ENCODE measurements around the gene CPSF4L.

Gene CPSF4L

DNA sequence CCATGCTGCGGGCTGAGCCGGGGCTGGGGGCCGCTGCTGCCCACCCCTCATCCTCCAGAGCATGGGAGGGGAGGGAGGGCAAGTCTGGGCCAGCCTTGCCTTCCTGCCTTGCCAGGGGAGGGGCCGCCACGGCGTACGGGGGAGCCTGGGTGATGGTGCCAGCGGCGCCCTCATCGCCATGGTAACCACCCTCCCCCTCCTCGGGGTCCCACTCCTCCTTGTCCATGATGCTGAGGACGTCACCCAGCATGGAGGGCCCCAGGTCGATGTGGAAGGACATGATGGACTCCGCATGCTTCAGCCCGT lies 23.9 kb upstream of the CPSF4L start (continued):
- TF ChIP-seq ZNF623 (tag by site-specific recombination; IDR thresholded peaks at IDR 0.05) (no peak), ZBTB17 (tag by site-specific recombination; IDR thresholded peaks at IDR 0.05) (no peak)

DNA sequence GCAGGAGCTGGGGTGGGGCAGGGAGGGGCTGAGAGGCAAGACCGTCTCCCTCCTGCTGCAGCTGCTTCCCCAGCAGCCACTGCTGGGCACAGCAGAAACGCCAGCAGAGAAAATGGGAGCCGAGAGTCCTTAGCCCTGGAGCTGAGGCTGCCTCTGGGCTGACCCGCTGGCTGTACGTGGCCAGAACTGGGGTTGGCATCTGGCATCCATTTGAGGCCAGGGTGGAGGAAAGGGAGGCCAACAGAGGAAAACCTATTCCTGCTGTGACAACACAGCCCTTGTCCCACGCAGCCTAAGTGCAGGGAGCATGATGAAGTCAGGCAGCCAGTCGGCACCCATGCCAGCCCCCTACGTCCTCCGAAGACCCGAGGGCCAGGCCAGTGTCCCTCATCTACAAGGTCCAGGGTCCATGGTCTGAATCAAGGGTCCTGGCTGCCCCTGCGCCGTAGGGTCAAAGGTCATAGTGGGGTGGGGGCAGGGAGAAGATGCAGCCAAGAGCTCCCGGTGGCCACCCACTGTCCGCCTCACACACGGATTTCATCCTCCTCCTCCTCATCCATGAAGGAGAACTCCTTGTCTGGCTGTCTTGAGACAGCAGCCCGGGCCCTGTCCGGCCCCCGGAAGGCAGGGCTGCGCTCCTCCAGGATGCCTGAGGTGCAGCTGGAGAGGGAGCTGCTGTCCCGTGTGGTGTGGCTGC lies 23.4 kb upstream of the CPSF4L start:
- Histone ChIP-seq H3K9me3 (ENCODE audit: control insufficient read depth, insufficient read depth, low read depth, low read length) (no peaks in the 10 kb centered on the region), H3K27ac (ENCODE audit: extremely low read depth, low read depth, low read length) (no peak overlapping the region; the same call in 1 of the 2 replicates), H3K36me3 (ENCODE audit: control insufficient read depth in 2 of 2, insufficient read depth in 1 of 2, low read length in 2 of 2) (peaks cover 0 to 23% of the 10 kb centered on the region in 2 experiments; a peak in 1 of 3 replicates), H3K4me3 (ENCODE audit: low read depth, low read length) (no peak overlapping the region), H3K4me1 (ENCODE audit: control insufficient read depth, insufficient read depth, low read length) (peaks cover 10% of the 10 kb centered on the region)
- ChIA-PET CTCF (interaction anchor here (0.5 to 1.0 kb wide), 2 partner anchors 26 to 730 kb away, joined by 4 to 5 read pairs; no protein-coding TSS in a partner anchor), POLR2A (interaction anchor here (1.2 kb wide), 1 partner anchor 26 kb away, joined by 5 read pairs; no protein-coding TSS in a partner anchor)
- peak; percentile 23; the same call in 1 of the 2 replicates for TF ChIP-seq ZNF341 (tag by site-specific recombination; IDR thresholded peaks at IDR 0.05; ENCODE audit: low read depth)
- TF ChIP-seq ZNF600 (tag by site-specific recombination; IDR thresholded peaks at IDR 0.05), result peak; percentile 28; the same call in 1 of the 2 replicates
- TF ChIP-seq EGR2 (tag by site-specific recombination; IDR thresholded peaks at IDR 0.05; ENCODE audit: low read depth), result 0 out of 2 replicates have a peak, but pooled peaks have one; percentile 5
- TF ChIP-seq ZIC2 (tag by site-specific recombination; IDR thresholded peaks at IDR 0.05), result peak; percentile 44; the same call in 1 of the 2 replicates
- TF ChIP-seq ZNF514 (tag by site-specific recombination; IDR thresholded peaks at IDR 0.05), result no peak
- TF ChIP-seq, protein P1, sequence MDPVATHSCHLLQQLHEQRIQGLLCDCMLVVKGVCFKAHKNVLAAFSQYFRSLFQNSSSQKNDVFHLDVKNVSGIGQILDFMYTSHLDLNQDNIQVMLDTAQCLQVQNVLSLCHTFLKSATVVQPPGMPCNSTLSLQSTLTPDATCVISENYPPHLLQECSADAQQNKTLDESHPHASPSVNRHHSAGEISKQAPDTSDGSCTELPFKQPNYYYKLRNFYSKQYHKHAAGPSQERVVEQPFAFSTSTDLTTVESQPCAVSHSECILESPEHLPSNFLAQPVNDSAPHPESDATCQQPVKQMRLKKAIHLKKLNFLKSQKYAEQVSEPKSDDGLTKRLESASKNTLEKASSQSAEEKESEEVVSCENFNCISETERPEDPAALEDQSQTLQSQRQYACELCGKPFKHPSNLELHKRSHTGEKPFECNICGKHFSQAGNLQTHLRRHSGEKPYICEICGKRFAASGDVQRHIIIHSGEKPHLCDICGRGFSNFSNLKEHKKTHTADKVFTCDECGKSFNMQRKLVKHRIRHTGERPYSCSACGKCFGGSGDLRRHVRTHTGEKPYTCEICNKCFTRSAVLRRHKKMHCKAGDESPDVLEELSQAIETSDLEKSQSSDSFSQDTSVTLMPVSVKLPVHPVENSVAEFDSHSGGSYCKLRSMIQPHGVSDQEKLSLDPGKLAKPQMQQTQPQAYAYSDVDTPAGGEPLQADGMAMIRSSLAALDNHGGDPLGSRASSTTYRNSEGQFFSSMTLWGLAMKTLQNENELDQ (tag by site-specific recombination; IDR thresholded peaks at IDR 0.05; ENCODE audit: low read depth), result no peak

DNA sequence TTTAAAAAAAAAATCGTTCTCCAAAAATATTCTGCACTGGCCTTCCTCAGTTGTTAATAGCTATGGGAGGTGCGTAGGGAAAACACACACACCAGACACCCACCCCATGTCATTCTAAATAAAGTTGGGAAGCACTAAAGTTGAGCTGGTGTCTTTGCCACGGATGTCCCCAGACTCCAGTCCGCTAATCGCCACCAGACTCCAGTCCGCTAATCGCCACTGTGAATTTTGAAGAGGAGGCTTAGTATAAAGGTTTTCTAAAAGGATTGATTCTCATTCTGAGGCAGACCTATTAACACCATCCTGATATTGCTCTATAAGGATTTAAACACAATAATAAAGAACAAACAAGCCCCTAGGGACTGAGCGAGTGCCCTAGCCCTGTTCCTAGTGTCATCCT lies 22.7 kb upstream of the CPSF4L start:
- no peaks in the 10 kb centered on the region for H3K9me3 ChIP-seq (ENCODE audit: control insufficient read depth, insufficient read depth, low read depth, low read length)
- H3K4me1 ChIP-seq (ENCODE audit: control insufficient read depth, insufficient read depth, low read length), result peaks cover 10% of the 10 kb centered on the region
- CTCF ChIA-PET, result interaction anchor here (0.5 to 1.0 kb wide), 2 partner anchors 27 to 729 kb away, joined by 4 to 5 read pairs; no protein-coding TSS in a partner anchor
- H3K27ac ChIP-seq (ENCODE audit: extremely low read depth, low read depth, low read length), result no peak overlapping the region
- no peak overlapping the region for H3K4me3 ChIP-seq (ENCODE audit: low read depth, low read length)
- no peak for TF ChIP-seq ZFHX2 (tag by site-specific recombination; conservative IDR thresholded peaks at IDR 0.05)
- TF ChIP-seq SP7 (tag by site-specific recombination; IDR thresholded peaks at IDR 0.05), result 0 out of 2 replicates have a peak, but pooled peaks have one; percentile 16
- H3K36me3 ChIP-seq (ENCODE audit: control insufficient read depth in 2 of 2, insufficient read depth in 1 of 2, low read length in 2 of 2), result peaks cover 0 to 23% of the 10 kb centered on the region in 2 experiments; a peak in 1 of 3 replicates
- POLR2A ChIA-PET, result interaction anchor here (1.2 kb wide), 1 partner anchor 27 kb away, joined by 5 read pairs; no protein-coding TSS in a partner anchor

DNA sequence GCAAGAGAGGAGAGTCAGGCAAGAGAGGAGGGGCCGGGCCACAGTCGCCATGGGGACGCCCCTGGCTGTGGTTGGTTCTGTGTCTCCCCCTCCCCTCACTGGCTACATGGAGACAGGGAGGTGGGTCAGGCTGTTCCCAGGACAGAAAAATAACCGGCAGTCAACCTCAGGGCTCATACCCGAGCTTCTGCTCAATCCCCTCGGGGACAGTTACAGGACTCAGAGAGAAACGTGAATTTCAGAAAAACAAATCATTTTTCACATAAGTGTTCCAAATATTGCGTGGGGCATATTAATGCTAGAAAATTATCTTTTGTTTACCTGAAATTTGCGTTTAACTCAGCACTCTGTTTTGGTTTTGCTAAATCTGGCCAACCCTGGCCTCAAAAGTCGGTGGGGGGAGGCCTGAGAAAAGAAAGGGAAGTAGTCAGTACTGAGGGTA lies 22.2 kb upstream of the CPSF4L start:
- Histone ChIP-seq H3K27ac (ENCODE audit: extremely low read depth, low read depth, low read length) (no peak overlapping the region), H3K4me1 (ENCODE audit: control insufficient read depth, insufficient read depth, low read length) (peaks cover 11% of the 10 kb centered on the region)
- CTCF ChIA-PET, result interaction anchor here (0.5 kb wide), 1 partner anchor 57 kb away, joined by 6 read pairs; no protein-coding TSS in a partner anchor
- TF ChIP-seq ZNF23 (tag by site-specific recombination; IDR thresholded peaks at IDR 0.05; ENCODE audit: borderline replicate concordance) (no peak), ZNF223 (tag by site-specific recombination; IDR thresholded peaks at IDR 0.05) (no peak), ZFP41 (tag by site-specific recombination; IDR thresholded peaks at IDR 0.05; ENCODE audit: borderline replicate concordance) (no peak), ZBTB1 (tag by site-specific recombination; IDR thresholded peaks at IDR 0.05) (no peak), ZNF629 (tag by site-specific recombination; IDR thresholded peaks at IDR 0.05) (no peak), ZNF155 (tag by site-specific recombination; IDR thresholded peaks at IDR 0.05) (no peak), ZNF416 (tag by site-specific recombination; IDR thresholded peaks at IDR 0.05) (no peak), ZNF529 (tag by site-specific recombination; IDR thresholded peaks at IDR 0.05; ENCODE audit: insufficient replicate concordance) (no peak), ZNF274 (IDR thresholded peaks at IDR 0.05; ENCODE audit: low read length) (no peak), ZNF274 (tag by site-specific recombination; IDR thresholded peaks at IDR 0.05; ENCODE audit: borderline replicate concordance) (no peak), ZNF660 (tag by site-specific recombination; IDR thresholded peaks at IDR 0.05) (no peak)
- TF ChIP-seq, protein P2, sequence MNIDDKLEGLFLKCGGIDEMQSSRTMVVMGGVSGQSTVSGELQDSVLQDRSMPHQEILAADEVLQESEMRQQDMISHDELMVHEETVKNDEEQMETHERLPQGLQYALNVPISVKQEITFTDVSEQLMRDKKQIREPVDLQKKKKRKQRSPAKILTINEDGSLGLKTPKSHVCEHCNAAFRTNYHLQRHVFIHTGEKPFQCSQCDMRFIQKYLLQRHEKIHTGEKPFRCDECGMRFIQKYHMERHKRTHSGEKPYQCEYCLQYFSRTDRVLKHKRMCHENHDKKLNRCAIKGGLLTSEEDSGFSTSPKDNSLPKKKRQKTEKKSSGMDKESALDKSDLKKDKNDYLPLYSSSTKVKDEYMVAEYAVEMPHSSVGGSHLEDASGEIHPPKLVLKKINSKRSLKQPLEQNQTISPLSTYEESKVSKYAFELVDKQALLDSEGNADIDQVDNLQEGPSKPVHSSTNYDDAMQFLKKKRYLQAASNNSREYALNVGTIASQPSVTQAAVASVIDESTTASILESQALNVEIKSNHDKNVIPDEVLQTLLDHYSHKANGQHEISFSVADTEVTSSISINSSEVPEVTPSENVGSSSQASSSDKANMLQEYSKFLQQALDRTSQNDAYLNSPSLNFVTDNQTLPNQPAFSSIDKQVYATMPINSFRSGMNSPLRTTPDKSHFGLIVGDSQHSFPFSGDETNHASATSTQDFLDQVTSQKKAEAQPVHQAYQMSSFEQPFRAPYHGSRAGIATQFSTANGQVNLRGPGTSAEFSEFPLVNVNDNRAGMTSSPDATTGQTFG (tag by site-specific recombination; IDR thresholded peaks at IDR 0.05; ENCODE audit: borderline replicate concordance), result no peak
- TF ChIP-seq, protein P3, sequence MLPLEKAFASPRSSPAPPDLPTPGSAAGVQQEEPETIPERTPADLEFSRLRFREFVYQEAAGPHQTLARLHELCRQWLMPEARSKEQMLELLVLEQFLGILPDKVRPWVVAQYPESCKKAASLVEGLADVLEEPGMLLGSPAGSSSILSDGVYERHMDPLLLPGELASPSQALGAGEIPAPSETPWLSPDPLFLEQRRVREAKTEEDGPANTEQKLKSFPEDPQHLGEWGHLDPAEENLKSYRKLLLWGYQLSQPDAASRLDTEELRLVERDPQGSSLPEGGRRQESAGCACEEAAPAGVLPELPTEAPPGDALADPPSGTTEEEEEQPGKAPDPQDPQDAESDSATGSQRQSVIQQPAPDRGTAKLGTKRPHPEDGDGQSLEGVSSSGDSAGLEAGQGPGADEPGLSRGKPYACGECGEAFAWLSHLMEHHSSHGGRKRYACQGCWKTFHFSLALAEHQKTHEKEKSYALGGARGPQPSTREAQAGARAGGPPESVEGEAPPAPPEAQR (tag by site-specific recombination; IDR thresholded peaks at IDR 0.05), result no peak

More for the DNA sequence above, 22.2 kb upstream of the CPSF4L start:
- POLR2A ChIA-PET, result interaction anchor here (0.7 to 1.2 kb wide), 3 partner anchors 18 to 27 kb away, joined by 4 to 5 read pairs (median 4); partner anchors contain the start of gene CDC42EP4
- H3K4me3 ChIP-seq (ENCODE audit: low read depth, low read length), result no peak overlapping the region
- no peaks in the 10 kb centered on the region for H3K9me3 ChIP-seq (ENCODE audit: control insufficient read depth, insufficient read depth, low read depth, low read length)
- H3K36me3 ChIP-seq (ENCODE audit: control insufficient read depth in 2 of 2, insufficient read depth in 1 of 2, low read length in 2 of 2), result peaks cover 0 to 23% of the 10 kb centered on the region in 2 experiments; a peak in 1 of 3 replicates
